ENCODE data around the gene COP1. TPM values are rescaled to one million over a fixed set of nuclear protein-coding genes. Genes with fewer than 3 reads are reported as not detected.

COP1 gene
- total and polyA plus RNA-seq, 5 experiments from 2014 or later = 32.1 to 47.3 (median 42.7) TPM

DNA sequence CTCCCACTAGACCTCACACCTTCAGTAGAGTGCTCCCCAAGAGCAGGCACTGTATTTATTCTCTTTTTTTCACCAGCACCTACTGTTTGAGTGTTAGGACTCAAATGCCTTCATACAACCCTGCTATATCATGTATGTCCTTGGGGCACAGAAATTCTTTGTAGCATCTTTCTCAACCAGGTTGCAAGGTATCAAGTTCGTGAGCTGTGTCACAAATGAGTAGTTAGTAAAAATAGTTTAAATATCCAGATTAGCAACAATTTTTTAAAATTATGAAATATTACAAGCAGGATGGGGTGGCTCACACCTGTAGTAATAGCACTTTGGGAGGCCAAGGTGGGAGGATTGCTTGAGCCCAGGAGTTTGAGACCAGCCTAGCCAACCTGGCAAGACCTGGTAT is 311.1 kb downstream of the COP1 start:
- H3K4me1 Mint-ChIP-seq = no peaks in the 10 kb centered on the region
- H3K36me3 Mint-ChIP-seq = peaks cover 0 to 7% (median 4%) of the 10 kb centered on the region in 3 donors
- POLR2A ChIA-PET = no interaction called here
- H3K4me3 Mint-ChIP-seq = no peak overlapping the region
- peaks cover 0 to 4% (median 0%) of the 10 kb centered on the region in 5 donors for H3K27me3 Mint-ChIP-seq
- H3K9me3 Mint-ChIP-seq = peaks cover 0 to 3% (median 0%) of the 10 kb centered on the region in 9 donors
- ATAC-seq = no peak
- H3K27ac Mint-ChIP-seq = no peak overlapping the region
- DNase-seq = no peak
